ENCODE data around the gene MGMT.

Gene MGMT

GRCh38 chr10:129696636-129697035, 229.6 kb downstream of the MGMT start:
- no peak for DNase-seq

- DNase-seq: no peak
Measured at GRCh38 chr10:129697463-129698247, 230.6 kb downstream of the MGMT start.

DNA sequence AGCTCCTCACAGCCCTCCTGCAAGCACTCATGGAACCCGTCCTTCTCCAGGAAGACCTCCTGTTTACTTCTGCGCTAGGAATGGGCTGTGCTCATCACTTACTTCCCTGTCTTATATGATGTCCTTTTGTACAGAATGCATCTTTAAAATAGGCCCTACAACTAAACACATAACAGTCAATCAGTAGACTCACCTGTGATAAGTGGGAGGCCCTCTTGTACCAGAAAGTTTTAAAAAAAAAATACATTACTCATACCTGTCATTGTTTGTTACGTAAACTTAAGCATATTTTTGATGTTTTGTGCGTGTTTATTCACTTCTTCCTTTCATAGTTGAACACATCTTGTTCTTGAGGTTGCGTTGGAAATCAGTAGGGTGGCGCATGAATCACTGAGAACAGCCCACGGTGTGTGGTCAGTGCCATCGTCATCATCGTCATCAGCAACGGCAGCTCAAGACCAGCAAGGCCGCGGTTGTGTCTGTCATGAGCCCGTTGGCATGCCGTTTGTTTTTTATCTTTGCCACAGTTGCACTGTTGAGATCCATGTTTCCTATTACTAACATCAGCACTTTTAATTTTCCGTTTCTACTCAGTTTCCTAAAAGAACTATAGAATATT, 232.8 kb downstream of the MGMT start:
- no peak for DNase-seq

GRCh38 chr10:129702605-129703004, 235.6 kb downstream of the MGMT start:
- no peak for DNase-seq

DNA sequence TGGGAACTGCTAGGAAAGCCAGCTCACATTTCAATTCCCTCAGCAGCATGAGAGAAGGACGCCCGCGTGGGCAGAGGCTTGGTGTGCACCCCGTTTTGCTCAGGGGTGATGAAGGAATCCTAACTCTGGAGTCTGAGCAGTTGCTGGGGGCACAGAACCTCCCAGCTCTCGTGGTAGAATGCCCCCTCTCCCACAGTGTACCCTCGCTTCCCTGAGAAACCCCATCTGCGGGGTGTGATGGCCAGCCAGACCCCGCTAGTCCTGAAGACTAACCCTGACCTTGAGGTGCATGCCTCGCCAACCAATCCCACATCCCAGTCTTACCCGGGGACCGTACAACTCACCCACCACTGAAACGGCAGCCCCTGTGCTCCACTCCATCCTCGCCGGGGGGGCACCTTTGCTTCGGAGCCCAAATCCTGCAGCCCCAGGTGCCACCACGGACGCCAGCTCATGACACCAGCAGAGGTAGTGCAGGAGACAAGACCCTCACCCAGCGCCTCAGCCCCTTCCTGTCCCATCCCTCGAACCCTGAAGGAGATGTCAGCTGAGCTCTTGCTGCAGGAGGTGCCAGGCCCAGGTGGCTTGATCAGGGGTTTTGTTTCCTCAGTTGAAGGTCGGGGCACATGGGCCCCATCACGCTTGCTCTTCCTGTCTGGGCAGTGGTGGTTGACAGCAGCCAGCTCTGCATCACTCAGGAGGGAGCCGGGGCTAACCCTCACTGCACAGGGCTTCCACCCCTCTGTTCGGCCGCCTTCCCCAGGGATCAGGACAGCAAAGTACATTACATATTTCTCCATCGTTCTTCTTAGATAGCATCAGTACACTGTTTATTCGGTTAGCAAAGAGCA, 236.5 kb downstream of the MGMT start:
- no peak for DNase-seq

GRCh38 chr10:129704225-129704624, 237.2 kb downstream of the MGMT start:
- DNase-seq: no peak

- DNase-seq: no peak
Measured at GRCh38 chr10:129704786-129705525, 237.9 kb downstream of the MGMT start.

DNA sequence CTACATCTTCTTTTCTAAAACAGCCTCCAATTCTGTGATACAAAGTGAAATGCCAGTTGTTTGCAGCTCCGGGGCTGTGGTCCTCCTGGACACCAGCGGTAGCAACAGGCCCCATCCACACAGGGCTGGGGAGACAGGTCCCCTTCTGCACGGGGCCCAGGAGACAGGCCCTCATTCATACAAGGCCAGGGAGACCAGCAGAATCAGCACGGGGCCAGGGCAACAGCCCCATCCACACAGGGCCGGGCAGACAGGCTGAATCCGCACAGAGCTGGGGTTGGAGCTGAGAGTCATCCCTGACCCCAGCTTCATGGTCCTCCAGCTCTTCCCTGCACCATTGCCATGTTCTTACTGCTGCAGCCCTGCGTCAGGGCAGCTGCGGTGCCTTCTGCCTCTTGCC, 238.6 kb downstream of the MGMT start:
- no peak for DNase-seq

- DNase-seq: no peak
Measured at GRCh38 chr10:129706081-129706480, 239.0 kb downstream of the MGMT start.

DNA sequence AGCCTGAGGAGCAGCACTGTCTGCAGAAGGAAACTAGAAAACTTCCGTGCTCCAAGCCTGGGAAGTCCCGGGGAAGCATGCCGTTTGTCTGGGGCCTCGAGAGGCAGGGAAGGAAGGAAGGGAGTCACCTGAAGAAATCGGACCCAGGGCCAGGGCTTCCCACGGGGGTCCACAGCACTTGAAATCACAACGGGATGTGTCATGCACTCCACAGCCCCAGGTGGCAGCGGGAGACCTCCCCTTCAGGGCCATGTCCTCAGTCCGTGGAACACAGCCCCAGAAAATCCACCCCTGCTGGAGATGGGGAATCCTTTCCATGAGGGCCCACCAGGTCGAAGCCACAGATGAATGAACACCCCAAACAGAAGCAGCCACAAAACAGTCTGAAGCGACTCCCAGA, 239.5 kb downstream of the MGMT start:
- DNase-seq: no peak

DNA sequence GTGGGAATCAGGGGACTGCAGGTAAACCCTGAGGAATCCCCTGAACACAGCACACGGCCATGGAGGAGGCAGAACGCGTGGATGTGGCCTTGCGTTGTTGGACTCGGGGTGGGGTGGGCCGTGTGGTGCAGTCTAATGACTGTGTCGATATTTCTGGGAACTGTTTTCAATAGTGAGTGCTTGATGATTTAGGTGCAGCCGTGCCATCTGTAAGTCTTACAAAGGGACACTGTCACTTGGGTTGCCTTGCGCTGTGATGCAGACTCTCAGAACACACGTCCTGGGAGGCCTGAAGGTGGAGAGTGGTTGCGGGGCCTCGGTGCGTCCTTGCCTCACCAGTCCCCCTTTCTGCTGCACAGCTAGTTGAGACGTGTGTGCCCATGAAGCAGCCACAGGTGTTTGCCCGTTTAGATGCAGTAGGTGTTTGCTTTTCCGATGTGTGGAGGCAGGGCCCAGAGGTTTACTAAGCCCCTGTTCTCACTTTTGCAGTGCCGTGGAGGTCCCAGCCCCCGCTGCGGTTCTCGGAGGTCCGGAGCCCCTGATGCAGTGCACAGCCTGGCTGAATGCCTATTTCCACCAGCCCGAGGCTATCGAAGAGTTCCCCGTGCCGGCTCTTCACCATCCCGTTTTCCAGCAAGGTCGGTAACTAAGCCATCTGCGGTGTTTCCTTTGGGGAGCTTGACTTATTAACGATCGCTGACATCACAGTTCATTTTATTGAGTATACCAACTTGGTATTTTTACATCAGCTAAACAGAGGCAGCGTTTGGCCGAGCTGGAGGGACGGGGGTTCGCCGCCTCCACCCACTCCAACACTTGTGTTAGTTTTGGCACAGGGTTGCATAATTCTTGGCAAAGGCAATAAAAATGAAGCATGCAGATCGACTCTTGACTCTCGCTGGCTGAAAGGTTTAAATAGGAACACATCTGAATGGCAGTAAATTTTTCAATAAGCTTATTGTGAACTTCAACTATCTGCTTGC, 240.7 kb downstream of the MGMT start:
- no peak for DNase-seq

DNA sequence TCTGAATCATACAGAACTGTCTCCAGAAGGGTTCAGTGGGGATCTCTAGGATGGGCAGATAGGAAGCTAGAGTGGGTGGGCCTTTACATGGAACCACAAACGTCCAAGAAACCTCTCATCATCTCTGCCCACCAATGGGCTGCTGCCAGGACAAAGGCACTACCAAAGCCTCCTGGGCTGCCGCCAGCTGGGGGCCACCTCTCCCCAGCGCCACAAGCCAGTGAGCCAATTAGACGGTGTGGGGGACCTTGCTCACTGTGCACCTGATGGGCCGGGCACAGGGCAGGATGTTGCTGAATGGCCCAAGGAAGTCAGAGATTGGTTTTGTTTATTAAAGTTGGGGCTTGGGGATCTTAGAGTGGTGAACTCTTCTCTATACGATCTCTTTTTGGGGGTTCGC, 242.1 kb downstream of the MGMT start:
- no peak for DNase-seq

GRCh38 chr10:129709627-129710509, 242.8 kb downstream of the MGMT start:
- no peak for DNase-seq

DNA sequence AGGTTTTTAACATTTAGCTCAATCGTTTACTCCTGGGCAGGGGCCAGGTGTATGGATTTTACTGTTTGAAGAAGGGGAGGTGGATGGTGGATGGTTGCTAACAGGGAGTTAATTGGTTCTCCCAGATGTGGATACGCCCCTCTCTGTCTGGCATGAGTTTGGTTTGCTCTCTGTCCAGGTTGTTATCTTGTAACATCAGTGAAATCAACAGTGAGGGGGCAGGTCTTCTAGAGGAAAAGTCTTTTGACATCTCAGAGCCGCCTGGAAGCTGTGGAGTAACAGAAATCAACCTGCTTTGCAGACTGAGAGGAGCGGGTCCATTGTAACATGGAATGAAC, 243.4 kb downstream of the MGMT start:
- no peak for DNase-seq

DNA sequence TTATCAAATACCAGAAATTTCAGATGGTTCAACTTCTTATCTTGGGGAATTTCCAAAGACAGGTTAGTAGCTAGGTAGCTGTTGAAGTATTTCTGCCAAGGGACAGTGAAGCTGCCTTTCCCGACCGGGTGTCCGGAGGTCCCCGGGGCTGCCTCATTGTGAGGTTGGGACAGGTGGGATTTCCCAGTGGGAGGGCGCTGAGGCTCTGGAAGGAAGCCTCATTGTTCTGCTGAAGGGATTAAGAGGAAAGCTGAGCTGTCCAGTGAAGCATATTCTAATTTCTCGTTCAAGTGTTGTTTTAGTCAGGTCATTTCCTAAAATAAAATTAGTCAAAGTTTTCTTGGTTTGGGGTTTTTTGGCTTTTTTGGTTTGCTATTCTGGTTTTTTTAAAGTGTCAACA, 244.2 kb downstream of the MGMT start:
- no peak for DNase-seq

GRCh38 chr10:129712000-129712399, 245.0 kb downstream of the MGMT start:
- no peak for DNase-seq

DNA sequence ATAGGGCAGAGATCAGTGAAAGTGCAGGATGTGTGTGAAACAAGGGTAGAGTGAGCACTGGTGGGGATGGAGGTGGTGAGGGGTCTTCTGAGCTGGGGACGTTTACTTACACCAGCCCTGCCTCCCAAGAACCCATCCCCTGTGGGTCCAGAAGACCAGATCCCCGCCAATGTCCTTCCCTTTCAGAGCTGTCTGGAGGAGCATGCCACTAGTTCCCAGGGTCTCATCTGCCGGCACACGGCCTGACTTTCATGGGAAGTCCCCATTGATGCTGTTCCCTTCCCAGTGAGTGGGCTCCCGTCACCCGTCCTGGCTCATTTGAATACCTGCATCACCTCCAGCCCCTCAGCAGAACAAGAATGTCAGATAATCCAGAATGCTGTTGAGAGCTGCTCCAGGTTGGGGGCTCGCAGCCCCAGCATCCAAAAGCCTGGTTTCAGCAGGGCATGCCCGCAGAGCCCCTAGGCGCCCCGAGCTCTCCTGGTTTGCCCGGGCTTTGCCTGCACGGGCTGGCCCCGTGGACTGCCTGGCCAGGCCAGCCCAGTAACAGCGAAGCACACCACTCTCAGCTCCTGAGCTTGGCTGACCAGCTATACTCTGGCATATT, 246.7 kb downstream of the MGMT start:
- no peak for DNase-seq

DNA sequence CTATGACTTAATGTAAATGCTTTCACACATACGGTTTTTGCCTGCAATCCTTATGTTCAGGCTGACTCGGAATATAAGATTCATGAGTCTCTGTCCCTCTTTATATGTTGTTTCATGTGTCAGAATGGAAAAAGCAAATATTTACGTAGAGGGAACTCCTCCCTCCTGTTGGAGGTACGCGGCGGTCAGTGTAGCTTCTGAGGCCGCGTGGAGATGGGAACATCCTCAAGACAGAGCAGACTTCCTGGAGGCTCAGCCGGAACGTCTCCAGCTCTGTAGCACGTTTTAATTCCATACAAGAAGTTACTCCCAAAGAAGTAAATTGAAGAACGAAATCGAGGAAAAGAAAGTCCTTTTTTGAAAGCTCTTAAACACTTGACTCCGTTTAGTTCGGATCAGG, 248.8 kb downstream of the MGMT start:
- no peak for DNase-seq

- DNase-seq: no peak
Measured at GRCh38 chr10:129716211-129716681, 249.2 kb downstream of the MGMT start.

DNA sequence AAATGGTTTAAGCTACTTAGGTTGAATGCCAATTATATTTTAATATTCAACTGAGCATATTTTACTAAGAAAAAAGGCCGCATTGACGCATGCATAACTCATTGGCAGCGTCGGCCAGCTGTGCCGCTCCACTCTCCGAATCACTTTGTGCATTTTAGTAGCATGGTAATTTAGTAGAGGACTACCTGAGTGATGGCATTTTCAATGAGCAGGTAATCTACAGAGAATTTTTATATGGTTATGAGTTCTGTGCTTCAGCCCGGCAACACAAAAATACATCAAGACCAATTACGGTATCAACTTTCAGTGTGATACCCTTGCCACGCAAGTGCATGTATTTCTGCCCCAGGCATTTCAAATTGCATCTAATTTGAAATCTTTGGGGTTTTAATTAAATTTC, 249.8 kb downstream of the MGMT start:
- no peak for DNase-seq
